ENCODE results near the gene STK40.

- no peak for TF ChIP-seq CTCF (IDR thresholded peaks at IDR 0.05; ENCODE audit: low read depth, low read length)
- TF ChIP-seq EZH2phosphoT487 (IDR thresholded peaks at IDR 0.05; ENCODE audit: low read depth): no peak
Measured at GRCh38 chr1:36386265-36387140, 779 bp upstream of the STK40 start.
